Liver (tissue), 9 donors: Measurements from ENCODE around the gene MOB4. TPM values are rescaled to one million over a fixed set of nuclear protein-coding genes. Genes with fewer than 3 reads are reported as not detected.
A peak's percentile ranks its signal among the peaks of the same experiment; 100 is the strongest.

Experiments used
- DNase-seq: peaks from one replicate; pipeline ENCODE4 v3.0.0-alpha.2; 2017; ENCODE audit warnings: low spot score
- H3K27ac ChIP-seq, 2 donors: one replicate each; pipeline ENCODE4 v1.7.0; 2013; ENCODE audit warnings: inconsistent platforms in 2 of 2, low read length in 2 of 2, control low read depth in 1 of 2, low read depth in 1 of 2, mild to moderate bottlenecking in 1 of 2
- H3K27me3 ChIP-seq, 4 donors: one replicate each; pipeline versions ENCODE4 v1.6.1 to v1.7.0; 2013; ENCODE audit warnings: low read length in 3 of 4, inconsistent platforms in 1 of 4, mild to moderate bottlenecking in 1 of 4, moderate library complexity in 1 of 4; ENCODE audit not compliant: control insufficient read depth in 4 of 4, insufficient read depth in 4 of 4
- H3K36me3 ChIP-seq, 4 donors: one replicate each; pipeline versions ENCODE4 v1.6.1 to v1.7.0; 2013; ENCODE audit warnings: low read length in 3 of 4, mild to moderate bottlenecking in 3 of 4, low read depth in 1 of 4, moderate library complexity in 1 of 4; ENCODE audit not compliant: control insufficient read depth in 4 of 4, insufficient read depth in 3 of 4
- H3K4me1 ChIP-seq, 4 donors: one replicate each; pipeline versions ENCODE4 v1.6.1 to v1.7.0; 2013; ENCODE audit warnings: low read length in 3 of 4, mild to moderate bottlenecking in 3 of 4, moderate library complexity in 1 of 4; ENCODE audit not compliant: control insufficient read depth in 4 of 4, insufficient read depth in 4 of 4
- H3K4me3 ChIP-seq, 3 donors: one replicate each; pipeline versions ENCODE4 v1.6.1 to v1.7.0; 2013; ENCODE audit warnings: low read length in 3 of 3, control low read depth in 1 of 3, low read depth in 1 of 3, mild to moderate bottlenecking in 1 of 3
- H3K9ac ChIP-seq, 2 donors: one replicate each; pipeline ENCODE4 v1.7.0; 2013; ENCODE audit warnings: low read length in 2 of 2, mild to moderate bottlenecking in 2 of 2, moderate library complexity in 2 of 2, control low read depth in 1 of 2, low read depth in 1 of 2
- H3K9me3 ChIP-seq, 4 donors: one replicate each; pipeline versions ENCODE4 v1.6.1 to v1.7.0; 2013; ENCODE audit warnings: low read length in 3 of 4; ENCODE audit not compliant: control insufficient read depth in 4 of 4
- EGR1 ChIP-seq, 2 donors: IDR thresholded peaks; 2 replicates each; pipeline ENCODE4 v1.6.1; 2016 to 2018; ENCODE audit warnings: antibody characterized with exemption in 2 of 2, low read depth in 2 of 2
- FOXA1 ChIP-seq: IDR thresholded peaks from 2 replicates; pipeline ENCODE4 v1.6.1; 2016; ENCODE audit warnings: antibody characterized with exemption
- FOXA2 ChIP-seq: IDR thresholded peaks from 2 replicates; pipeline ENCODE4 v1.6.1; 2016; ENCODE audit warnings: antibody characterized with exemption
- GABPA ChIP-seq, 2 donors: IDR thresholded peaks in 1 of 2; conservative IDR thresholded peaks in 1 of 2; 2 replicates each; pipeline ENCODE4 v1.6.1; 2016; ENCODE audit warnings: antibody characterized with exemption in 2 of 2, mild to moderate bottlenecking in 1 of 2, moderate library complexity in 1 of 2
- HNF4A ChIP-seq, 2 donors: conservative IDR thresholded peaks; 2 replicates each; pipeline ENCODE4 v1.6.1; 2016; ENCODE audit warnings: antibody characterized with exemption in 2 of 2, mild to moderate bottlenecking in 2 of 2
- HNF4G ChIP-seq: IDR thresholded peaks from 2 replicates; pipeline ENCODE4 v1.6.1; 2016; ENCODE audit warnings: antibody characterized with exemption
- JUND ChIP-seq, 2 donors: IDR thresholded peaks; 2 replicates each; pipeline ENCODE4 v1.6.1; 2016; ENCODE audit warnings: antibody characterized with exemption in 2 of 2
- NR2F2 ChIP-seq: IDR thresholded peaks from 2 replicates; pipeline ENCODE4 v1.6.1; 2016; ENCODE audit warnings: antibody characterized with exemption
- RAD21 ChIP-seq, 2 donors: IDR thresholded peaks; 2 replicates each; pipeline ENCODE4 v1.6.1; 2016; ENCODE audit warnings: antibody characterized with exemption in 2 of 2, mild to moderate bottlenecking in 2 of 2
- RXRA ChIP-seq, 2 donors: IDR thresholded peaks; 2 replicates each; pipeline ENCODE4 v1.6.1; 2017 to 2018; ENCODE audit warnings: antibody characterized with exemption in 2 of 2, mild to moderate bottlenecking in 1 of 2
- SP1 ChIP-seq: IDR thresholded peaks from 2 replicates; pipeline ENCODE4 v1.6.1; 2018; ENCODE audit warnings: antibody characterized with exemption, mild to moderate bottlenecking
- TAF1 ChIP-seq: conservative IDR thresholded peaks from 2 replicates; pipeline ENCODE4 v1.6.1; 2016; ENCODE audit warnings: antibody characterized with exemption, mild to moderate bottlenecking
- WGBS: extraction: QIAGEN DNeasy Blood & Tissue Kit; methylation state at CpG from one replicate; pipeline ENCODE4 v1.1.7; 2013; 5-methylcytosine and 5-hydroxymethylcytosine counted together
- polyA plus RNA-seq, 2 donors: library from polyadenylated mRNA; stranded (reverse) in 1 of 2; unstranded in 1 of 2; fragments of 200-250 nt in 1 of 2; fragments of >200 nt in 1 of 2; fragmentation: Nextera tagmentation in 1 of 2; extraction: Ambion mirVana in 1 of 2; gene quantifications; one replicate each; pipeline versions ENCODE4 v1.2.1 to v1.2.3, GENCODE V29; 2013 to 2015
- total RNA-seq, 2 donors: library from RNA; depleted of rRNA; stranded (reverse); fragments of >200 nt; gene quantifications; one replicate each; pipeline ENCODE4 v1.2.3, GENCODE V29; 2014
- TF ChIP-seq, protein P1 (sequence below): fragments of 150-350 bp; IDR thresholded peaks from 2 replicates; pipeline ENCODE4 v1.5.1; 2017; ENCODE audit warnings: improper control_type of control experiment, low read depth, low read length; ENCODE audit not compliant: missing input control
- TF ChIP-seq, protein P2 (sequence below): IDR thresholded peaks from 2 replicates; pipeline ENCODE4 v1.6.1; 2016; ENCODE audit warnings: antibody characterized with exemption
- TF ChIP-seq, protein P3 (sequence below): IDR thresholded peaks from 2 replicates; pipeline ENCODE4 v1.6.1; 2016; ENCODE audit warnings: antibody characterized with exemption, mild to moderate bottlenecking
- TF ChIP-seq, protein P4 (sequence below): IDR thresholded peaks from 2 replicates; pipeline ENCODE4 v1.6.1; 2016; ENCODE audit warnings: antibody characterized with exemption
- TF ChIP-seq, protein P5 (sequence below): IDR thresholded peaks from 2 replicates; pipeline ENCODE4 v1.6.1; 2016; ENCODE audit warnings: antibody characterized with exemption
- donor health status: healthy.
- donor health status: healthy.
- donor health status: healthy.
- donor health status: healthy.
- donor health status: healthy.

MOB4 gene
- total and polyA plus RNA-seq, 4 donors, result 7.6 to 17.5 (median 12.5) TPM

DNA sequence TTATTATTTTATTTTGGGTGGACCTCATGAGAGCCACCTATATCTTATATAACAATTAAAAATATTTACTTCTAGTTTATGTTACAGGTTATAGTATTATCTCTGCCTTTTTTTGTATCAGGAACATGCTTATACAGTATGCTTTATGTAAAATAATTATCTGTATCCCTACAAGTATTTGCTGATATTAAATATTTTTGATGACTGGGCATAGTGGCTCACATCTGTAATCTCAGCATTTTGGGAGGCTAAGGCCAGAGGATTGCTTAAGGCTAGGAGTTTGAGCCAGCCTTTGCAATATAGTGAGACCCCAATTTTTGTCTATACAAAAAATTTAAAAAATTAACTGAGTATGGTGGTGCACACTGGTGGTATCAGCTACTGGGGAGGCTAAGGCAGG lies 39.6 kb downstream of the MOB4 start:
- DNase-seq, result no peak
- no peaks in the 10 kb centered on the region for H3K27me3 ChIP-seq
- peaks cover 5 to 18% (median 9%) of the 10 kb centered on the region in 4 donors for H3K36me3 ChIP-seq
- H3K9me3 ChIP-seq, result no peaks in the 10 kb centered on the region
- H3K27ac ChIP-seq, result no peak overlapping the region
- no peaks in the 10 kb centered on the region for H3K4me1 ChIP-seq
- no peak overlapping the region for H3K4me3 ChIP-seq
- H3K9ac ChIP-seq, result no peak overlapping the region
- TF ChIP-seq RAD21 (IDR thresholded peaks at IDR 0.05) (no peak), GABPA (IDR thresholded peaks at IDR 0.05 in 1 of 2, conservative IDR thresholded peaks at IDR 0.05 in 1 of 2) (no peak), EGR1 (IDR thresholded peaks at IDR 0.05; ENCODE audit: low read depth in 2 of 2) (no peak), HNF4G (no peak), FOXA1 (no peak), HNF4A (conservative IDR thresholded peaks at IDR 0.05) (no peak), SP1 (no peak), NR2F2 (no peak), FOXA2 (no peak), TAF1 (no peak), JUND (IDR thresholded peaks at IDR 0.05) (no peak), RXRA (IDR thresholded peaks at IDR 0.05) (no peak)
- TF ChIP-seq, protein P1, sequence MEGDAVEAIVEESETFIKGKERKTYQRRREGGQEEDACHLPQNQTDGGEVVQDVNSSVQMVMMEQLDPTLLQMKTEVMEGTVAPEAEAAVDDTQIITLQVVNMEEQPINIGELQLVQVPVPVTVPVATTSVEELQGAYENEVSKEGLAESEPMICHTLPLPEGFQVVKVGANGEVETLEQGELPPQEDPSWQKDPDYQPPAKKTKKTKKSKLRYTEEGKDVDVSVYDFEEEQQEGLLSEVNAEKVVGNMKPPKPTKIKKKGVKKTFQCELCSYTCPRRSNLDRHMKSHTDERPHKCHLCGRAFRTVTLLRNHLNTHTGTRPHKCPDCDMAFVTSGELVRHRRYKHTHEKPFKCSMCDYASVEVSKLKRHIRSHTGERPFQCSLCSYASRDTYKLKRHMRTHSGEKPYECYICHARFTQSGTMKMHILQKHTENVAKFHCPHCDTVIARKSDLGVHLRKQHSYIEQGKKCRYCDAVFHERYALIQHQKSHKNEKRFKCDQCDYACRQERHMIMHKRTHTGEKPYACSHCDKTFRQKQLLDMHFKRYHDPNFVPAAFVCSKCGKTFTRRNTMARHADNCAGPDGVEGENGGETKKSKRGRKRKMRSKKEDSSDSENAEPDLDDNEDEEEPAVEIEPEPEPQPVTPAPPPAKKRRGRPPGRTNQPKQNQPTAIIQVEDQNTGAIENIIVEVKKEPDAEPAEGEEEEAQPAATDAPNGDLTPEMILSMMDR, result no peak
- TF ChIP-seq, protein P2, sequence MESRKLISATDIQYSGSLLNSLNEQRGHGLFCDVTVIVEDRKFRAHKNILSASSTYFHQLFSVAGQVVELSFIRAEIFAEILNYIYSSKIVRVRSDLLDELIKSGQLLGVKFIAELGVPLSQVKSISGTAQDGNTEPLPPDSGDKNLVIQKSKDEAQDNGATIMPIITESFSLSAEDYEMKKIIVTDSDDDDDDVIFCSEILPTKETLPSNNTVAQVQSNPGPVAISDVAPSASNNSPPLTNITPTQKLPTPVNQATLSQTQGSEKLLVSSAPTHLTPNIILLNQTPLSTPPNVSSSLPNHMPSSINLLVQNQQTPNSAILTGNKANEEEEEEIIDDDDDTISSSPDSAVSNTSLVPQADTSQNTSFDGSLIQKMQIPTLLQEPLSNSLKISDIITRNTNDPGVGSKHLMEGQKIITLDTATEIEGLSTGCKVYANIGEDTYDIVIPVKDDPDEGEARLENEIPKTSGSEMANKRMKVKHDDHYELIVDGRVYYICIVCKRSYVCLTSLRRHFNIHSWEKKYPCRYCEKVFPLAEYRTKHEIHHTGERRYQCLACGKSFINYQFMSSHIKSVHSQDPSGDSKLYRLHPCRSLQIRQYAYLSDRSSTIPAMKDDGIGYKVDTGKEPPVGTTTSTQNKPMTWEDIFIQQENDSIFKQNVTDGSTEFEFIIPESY, result no peak
- TF ChIP-seq, protein P3, sequence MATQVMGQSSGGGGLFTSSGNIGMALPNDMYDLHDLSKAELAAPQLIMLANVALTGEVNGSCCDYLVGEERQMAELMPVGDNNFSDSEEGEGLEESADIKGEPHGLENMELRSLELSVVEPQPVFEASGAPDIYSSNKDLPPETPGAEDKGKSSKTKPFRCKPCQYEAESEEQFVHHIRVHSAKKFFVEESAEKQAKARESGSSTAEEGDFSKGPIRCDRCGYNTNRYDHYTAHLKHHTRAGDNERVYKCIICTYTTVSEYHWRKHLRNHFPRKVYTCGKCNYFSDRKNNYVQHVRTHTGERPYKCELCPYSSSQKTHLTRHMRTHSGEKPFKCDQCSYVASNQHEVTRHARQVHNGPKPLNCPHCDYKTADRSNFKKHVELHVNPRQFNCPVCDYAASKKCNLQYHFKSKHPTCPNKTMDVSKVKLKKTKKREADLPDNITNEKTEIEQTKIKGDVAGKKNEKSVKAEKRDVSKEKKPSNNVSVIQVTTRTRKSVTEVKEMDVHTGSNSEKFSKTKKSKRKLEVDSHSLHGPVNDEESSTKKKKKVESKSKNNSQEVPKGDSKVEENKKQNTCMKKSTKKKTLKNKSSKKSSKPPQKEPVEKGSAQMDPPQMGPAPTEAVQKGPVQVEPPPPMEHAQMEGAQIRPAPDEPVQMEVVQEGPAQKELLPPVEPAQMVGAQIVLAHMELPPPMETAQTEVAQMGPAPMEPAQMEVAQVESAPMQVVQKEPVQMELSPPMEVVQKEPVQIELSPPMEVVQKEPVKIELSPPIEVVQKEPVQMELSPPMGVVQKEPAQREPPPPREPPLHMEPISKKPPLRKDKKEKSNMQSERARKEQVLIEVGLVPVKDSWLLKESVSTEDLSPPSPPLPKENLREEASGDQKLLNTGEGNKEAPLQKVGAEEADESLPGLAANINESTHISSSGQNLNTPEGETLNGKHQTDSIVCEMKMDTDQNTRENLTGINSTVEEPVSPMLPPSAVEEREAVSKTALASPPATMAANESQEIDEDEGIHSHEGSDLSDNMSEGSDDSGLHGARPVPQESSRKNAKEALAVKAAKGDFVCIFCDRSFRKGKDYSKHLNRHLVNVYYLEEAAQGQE, result no peak
- TF ChIP-seq, protein P4, sequence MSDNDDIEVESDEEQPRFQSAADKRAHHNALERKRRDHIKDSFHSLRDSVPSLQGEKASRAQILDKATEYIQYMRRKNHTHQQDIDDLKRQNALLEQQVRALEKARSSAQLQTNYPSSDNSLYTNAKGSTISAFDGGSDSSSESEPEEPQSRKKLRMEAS, result no peak
- TF ChIP-seq, protein P5, sequence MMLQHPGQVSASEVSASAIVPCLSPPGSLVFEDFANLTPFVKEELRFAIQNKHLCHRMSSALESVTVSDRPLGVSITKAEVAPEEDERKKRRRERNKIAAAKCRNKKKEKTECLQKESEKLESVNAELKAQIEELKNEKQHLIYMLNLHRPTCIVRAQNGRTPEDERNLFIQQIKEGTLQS, result no peak

DNA sequence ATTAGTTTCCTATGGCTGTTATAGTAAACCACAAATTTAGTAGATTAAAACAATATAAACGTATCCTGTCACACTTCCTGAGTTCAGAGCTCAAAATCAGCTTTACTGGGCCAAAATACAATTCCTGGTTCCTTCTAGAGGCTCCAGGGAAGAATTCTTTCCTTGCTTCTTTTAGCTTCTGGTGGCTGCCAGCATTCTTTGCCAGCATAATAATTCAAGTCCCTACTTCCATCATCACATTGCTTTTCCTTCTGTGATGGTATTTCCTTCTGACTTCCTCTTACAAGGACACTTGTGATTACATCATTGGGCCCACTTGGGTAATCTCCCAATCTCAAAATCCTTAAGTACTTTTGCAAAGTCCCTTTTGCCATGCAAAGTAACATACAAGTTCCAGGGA lies 40.6 kb downstream of the MOB4 start:
- H3K4me1 ChIP-seq, result no peaks in the 10 kb centered on the region
- no peak overlapping the region for H3K9ac ChIP-seq
- 79% methylated on average over 1 of the region's 1 CpG for WGBS
- H3K27ac ChIP-seq, result no peak overlapping the region
- peaks cover 2 to 14% (median 6%) of the 10 kb centered on the region in 4 donors for H3K36me3 ChIP-seq
- TF ChIP-seq, protein P5, result no peak
- TF ChIP-seq RAD21 (IDR thresholded peaks at IDR 0.05) (peak in 1 of 2 donors; percentile 6), EGR1 (IDR thresholded peaks at IDR 0.05; ENCODE audit: low read depth in 2 of 2) (no peak), GABPA (IDR thresholded peaks at IDR 0.05 in 1 of 2, conservative IDR thresholded peaks at IDR 0.05 in 1 of 2) (no peak), FOXA1 (no peak), SP1 (no peak)
- no peaks in the 10 kb centered on the region for H3K9me3 ChIP-seq
- H3K4me3 ChIP-seq, result no peak overlapping the region
- no peaks in the 10 kb centered on the region for H3K27me3 ChIP-seq
- DNase-seq, result no peak
